Testis (tissue), 2 donors: Measurements from ENCODE around the gene ANTXR2.

Source experiments
- CTCF ChIP-seq, 3 experiments: fragments of 450-650 bp in 2 of 3; fragments of 200-600 bp in 1 of 3; sonication (generic) in 1 of 3; IDR thresholded peaks; one replicate each; pipeline ENCODE4 v1.5.1; 2016 to 2019; ENCODE audit warnings: antibody characterized with exemption in 3 of 3, mild to moderate bottlenecking in 2 of 3, moderate library complexity in 1 of 3
- POLR2A ChIP-seq: fragments of 450-650 bp; IDR thresholded peaks from one replicate; pipeline ENCODE4 v1.6.1; 2017; ENCODE audit warnings: antibody characterized with exemption, mild to moderate bottlenecking, moderate library complexity

- TF ChIP-seq CTCF (IDR thresholded peaks at IDR 0.05) (no peak), POLR2A (no peak)
Observed at GRCh38 chr4:80027611-80028010, 45.4 kb downstream of the ANTXR2 start.
